Gastrocnemius medialis (tissue), 4 donors: ENCODE measurements around the gene C2CD4A. TPM values are rescaled to one million over a fixed set of nuclear protein-coding genes. Genes with fewer than 3 reads are reported as not detected.

Source experiments
- ATAC-seq, 2 donors: fragments of 150-250 bp; one replicate each; pipeline ENCODE4 v1.9.1; 2016
- DNase-seq, 2 donors: peaks; one replicate each; pipeline ENCODE4 v3.0.0-alpha.2; 2019
- H3K27ac ChIP-seq, 4 donors: fragments of 200-600 bp; sonication (generic); 1 replicate in 1 of 4; 2 replicates in 3 of 4; pipeline ENCODE4 v1.5.1; 2016 to 2018; ENCODE audit warnings: mild to moderate bottlenecking in 2 of 4, moderate library complexity in 1 of 4
- H3K27me3 ChIP-seq, 3 donors: fragments of 200-600 bp; sonication (generic) in 2 of 3; 1 replicate in 1 of 3; 2 replicates in 2 of 3; pipeline versions ENCODE4 v1.5.1 to v1.6.0; 2016 to 2019; ENCODE audit warnings: mild to moderate bottlenecking in 1 of 3, moderate library complexity in 1 of 3
- H3K36me3 ChIP-seq, 2 donors: fragments of 200-600 bp; sonication (generic) in 1 of 2; one replicate each; pipeline ENCODE4 v1.5.1; 2017 to 2018
- H3K4me1 ChIP-seq, 2 donors: fragments of 200-600 bp; sonication (generic) in 1 of 2; one replicate each; pipeline ENCODE4 v1.5.1; 2016 to 2017; ENCODE audit warnings: mild to moderate bottlenecking in 2 of 2
- H3K4me3 ChIP-seq, 4 donors: fragments of 200-600 bp; sonication (generic) in 3 of 4; 1 replicate in 1 of 4; 2 replicates in 3 of 4; pipeline ENCODE4 v1.5.1; 2016 to 2019; ENCODE audit warnings: mild to moderate bottlenecking in 2 of 4
- H3K9me3 ChIP-seq, 3 donors: fragments of 200-600 bp; sonication (generic) in 2 of 3; 1 replicate in 1 of 3; 2 replicates in 2 of 3; pipeline ENCODE4 v1.5.1; 2016 to 2019
- POLR2A ChIP-seq, 2 donors: fragments of 450-650 bp; IDR thresholded peaks; one replicate each; pipeline ENCODE4 v1.6.1; 2017; ENCODE audit warnings: antibody characterized with exemption in 2 of 2, mild to moderate bottlenecking in 2 of 2, moderate library complexity in 2 of 2
- in situ Hi-C, 4 donors: fragments of 200-750 bp; cut with MboI; loops; one replicate each; pipeline versions ENCODE4 v1.15.0 to v1.8.0; 2017; ENCODE audit warnings: low sequenced_read_pairs in 4 of 4
- intact Hi-C: fragments of 100-400 bp; cut with DNase I; formaldehyde crosslinking; loops from one replicate; pipeline ENCODE4 v1.15.1; 2023; ENCODE audit warnings: low total_unique reads
- total RNA-seq, 4 donors: library from RNA; depleted of rRNA; stranded (reverse); fragments of >200 nt; gene quantifications; one replicate each; pipeline versions ENCODE4 v1.1.0 to v1.2.3, GENCODE V29; 2016
- TF ChIP-seq, protein P1 (sequence below), 5 experiments: fragments of 450-650 bp in 3 of 5; fragments of 200-600 bp in 2 of 5; sonication (generic) in 2 of 5; IDR thresholded peaks in 4 of 5; conservative IDR thresholded peaks in 1 of 5; 1 replicate in 4 of 5; 2 replicates in 1 of 5; pipeline ENCODE4 v1.5.1; 2016 to 2019; ENCODE audit warnings: antibody characterized with exemption in 5 of 5, mild to moderate bottlenecking in 3 of 5, moderate library complexity in 3 of 5

C2CD4A gene, protein sequence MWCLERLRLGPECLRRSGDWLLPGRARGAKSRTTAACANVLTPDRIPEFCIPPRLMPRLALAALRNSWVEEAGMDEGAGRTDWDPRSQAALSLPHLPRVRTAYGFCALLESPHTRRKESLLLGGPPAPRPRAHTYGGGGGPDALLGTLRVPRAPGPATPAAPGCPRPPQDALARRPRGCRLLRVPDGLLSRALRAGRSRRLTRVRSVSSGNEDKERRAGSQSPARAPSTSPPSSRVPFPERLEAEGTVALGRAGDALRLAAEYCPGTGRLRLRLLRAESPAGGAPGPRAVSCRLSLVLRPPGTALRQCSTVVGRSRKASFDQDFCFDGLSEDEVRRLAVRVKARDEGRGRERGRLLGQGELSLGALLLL
- total RNA-seq, result under 1 TPM in 3 of 4 donors, not detected in 1; 0.23 to 0.66 (median 0.47) TPM

GRCh38 chr15:62066663-62067447 is at the start of gene C2CD4A:
C2CD4A (plus strand) TSS chr15:62066977; CDS start chr15:62067614, 637 bp downstream.
- peak; percentile 30 to 55 for DNase-seq
- Histone ChIP-seq H3K4me3 (peak within 1 kb of the TSS; percentile 50 to 70 (median 62)), H3K27ac (peak within 1 kb of the TSS in 3 of 4 donors; percentile 14 to 32 (median 24)), H3K27me3 (no peaks in the 10 kb centered on the region), H3K4me1 (peaks cover 9 to 12% of the 10 kb centered on the region in 2 donors), H3K36me3 (no peaks in the 10 kb centered on the region), H3K9me3 (no peaks in the 10 kb centered on the region)
- ATAC-seq, result peak; percentile 56 to 73
- peak in 1 of 2 donors; percentile 26 for TF ChIP-seq POLR2A (IDR thresholded peaks at IDR 0.05)
- TF ChIP-seq, protein P1, sequence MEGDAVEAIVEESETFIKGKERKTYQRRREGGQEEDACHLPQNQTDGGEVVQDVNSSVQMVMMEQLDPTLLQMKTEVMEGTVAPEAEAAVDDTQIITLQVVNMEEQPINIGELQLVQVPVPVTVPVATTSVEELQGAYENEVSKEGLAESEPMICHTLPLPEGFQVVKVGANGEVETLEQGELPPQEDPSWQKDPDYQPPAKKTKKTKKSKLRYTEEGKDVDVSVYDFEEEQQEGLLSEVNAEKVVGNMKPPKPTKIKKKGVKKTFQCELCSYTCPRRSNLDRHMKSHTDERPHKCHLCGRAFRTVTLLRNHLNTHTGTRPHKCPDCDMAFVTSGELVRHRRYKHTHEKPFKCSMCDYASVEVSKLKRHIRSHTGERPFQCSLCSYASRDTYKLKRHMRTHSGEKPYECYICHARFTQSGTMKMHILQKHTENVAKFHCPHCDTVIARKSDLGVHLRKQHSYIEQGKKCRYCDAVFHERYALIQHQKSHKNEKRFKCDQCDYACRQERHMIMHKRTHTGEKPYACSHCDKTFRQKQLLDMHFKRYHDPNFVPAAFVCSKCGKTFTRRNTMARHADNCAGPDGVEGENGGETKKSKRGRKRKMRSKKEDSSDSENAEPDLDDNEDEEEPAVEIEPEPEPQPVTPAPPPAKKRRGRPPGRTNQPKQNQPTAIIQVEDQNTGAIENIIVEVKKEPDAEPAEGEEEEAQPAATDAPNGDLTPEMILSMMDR (IDR thresholded peaks at IDR 0.05 in 4 of 5, conservative IDR thresholded peaks at IDR 0.05 in 1 of 5), result peak in 2 of 5 experiments; percentile 33 to 36
- in situ Hi-C loops (loop anchor here in 1 of 4 donors (25.0 kb wide), 1 partner anchor 105 kb away; no protein-coding TSS in a partner anchor), intact Hi-C loops (loop anchor here (5.0 to 10.0 kb wide), 2 partner anchors 48 to 240 kb away; no protein-coding TSS in a partner anchor)

DNA sequence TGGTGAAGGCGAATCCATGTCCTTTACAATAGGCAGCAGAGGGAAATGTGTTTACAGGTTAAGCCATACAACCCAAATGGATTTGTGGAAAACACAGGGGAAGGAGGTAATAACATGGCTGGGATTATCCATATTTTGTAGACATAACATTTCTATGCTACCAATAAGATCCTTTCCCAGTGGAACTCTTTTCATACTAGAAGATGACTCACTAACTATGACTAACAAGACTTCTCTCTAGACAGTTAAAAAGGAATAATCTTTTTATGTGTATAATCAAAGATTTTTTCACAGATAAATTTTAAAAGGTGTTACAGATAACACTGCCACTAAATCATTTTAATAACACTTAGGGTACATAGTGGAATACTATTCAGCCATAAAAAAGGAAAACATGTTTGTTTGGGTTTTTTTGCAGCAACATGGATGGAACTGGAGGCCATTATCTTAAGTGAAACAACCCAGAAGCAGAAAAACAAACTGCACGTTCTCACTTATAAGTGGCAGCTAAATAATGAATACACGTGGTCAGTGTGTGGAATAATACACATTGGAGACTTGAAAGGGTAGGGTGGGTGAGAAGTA is 46.1 kb upstream of the C2CD4A start:
- in situ Hi-C loops (no loop called here), intact Hi-C loops (no loop called here)
- H3K27ac ChIP-seq, result no peak overlapping the region
- H3K27me3 ChIP-seq, result no peaks in the 10 kb centered on the region
- H3K4me3 ChIP-seq, result no peak overlapping the region
- no peak for DNase-seq
- no peak for ATAC-seq
- TF ChIP-seq, protein P1 (IDR thresholded peaks at IDR 0.05 in 4 of 5, conservative IDR thresholded peaks at IDR 0.05 in 1 of 5), result no peak
- no peak for TF ChIP-seq POLR2A (IDR thresholded peaks at IDR 0.05)
- H3K36me3 ChIP-seq, result peaks cover 0 to 34% of the 10 kb centered on the region in 2 donors
- H3K4me1 ChIP-seq, result no peaks in the 10 kb centered on the region
- no peaks in the 10 kb centered on the region for H3K9me3 ChIP-seq

GRCh38 chr15:62021991-62022600 is 44.7 kb upstream of the C2CD4A start:
- H3K27ac ChIP-seq, result no peak overlapping the region
- intact Hi-C loops, result no loop called here
- peaks cover 0 to 5% of the 10 kb centered on the region in 2 donors for H3K4me1 ChIP-seq
- DNase-seq, result no peak
- in situ Hi-C loops, result no loop called here
- no peaks in the 10 kb centered on the region for H3K27me3 ChIP-seq
- peaks cover 0 to 34% of the 10 kb centered on the region in 2 donors for H3K36me3 ChIP-seq
- no peak for ATAC-seq
- H3K4me3 ChIP-seq, result no peak overlapping the region
- no peaks in the 10 kb centered on the region for H3K9me3 ChIP-seq
- TF ChIP-seq, protein P1 (IDR thresholded peaks at IDR 0.05 in 4 of 5, conservative IDR thresholded peaks at IDR 0.05 in 1 of 5), result no peak
- no peak for TF ChIP-seq POLR2A (IDR thresholded peaks at IDR 0.05)

DNA sequence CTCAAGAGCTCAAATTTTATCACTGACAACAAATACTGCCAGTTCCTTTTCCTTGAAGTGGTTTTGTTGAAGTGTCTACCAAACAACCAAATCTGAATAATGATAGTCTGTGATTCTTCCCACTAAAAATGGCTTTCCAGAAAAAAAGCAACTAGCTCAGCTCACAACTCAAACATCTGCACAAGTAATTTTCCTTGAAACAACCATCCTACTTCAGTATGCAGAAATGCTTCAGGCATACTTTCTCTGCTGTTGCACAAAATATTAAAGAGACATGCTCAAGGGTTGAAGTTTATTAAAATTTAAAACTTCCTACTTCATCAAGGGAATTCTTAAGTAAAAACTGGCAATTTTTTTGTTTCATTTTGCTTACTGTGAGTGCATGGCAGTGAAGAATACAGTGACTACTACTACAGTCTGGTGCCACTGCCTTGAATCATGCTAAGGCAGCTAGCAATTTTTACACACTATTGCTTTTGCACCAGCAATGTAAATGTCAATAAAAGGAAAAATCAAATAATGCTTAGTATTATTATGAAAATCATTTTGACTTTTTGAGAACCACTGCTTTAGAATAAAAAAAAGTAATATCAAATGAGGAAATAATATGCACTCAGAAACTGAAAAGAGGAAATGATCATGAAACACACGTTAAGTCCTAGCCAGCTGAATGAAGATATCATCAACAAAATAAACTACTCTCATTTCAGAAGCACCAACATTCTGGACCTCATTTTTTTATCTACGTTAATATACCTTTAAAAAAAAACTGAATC is 40.1 kb upstream of the C2CD4A start:
- H3K36me3 ChIP-seq, result peaks cover 0 to 15% of the 10 kb centered on the region in 2 donors
- intact Hi-C loops (no loop called here), in situ Hi-C loops (no loop called here)
- H3K4me3 ChIP-seq, result no peak overlapping the region
- DNase-seq (no peak), ATAC-seq (no peak)
- H3K27ac ChIP-seq, result no peak overlapping the region
- no peaks in the 10 kb centered on the region for H3K9me3 ChIP-seq
- no peaks in the 10 kb centered on the region for H3K27me3 ChIP-seq
- TF ChIP-seq POLR2A (IDR thresholded peaks at IDR 0.05), result no peak
- TF ChIP-seq, protein P1 (IDR thresholded peaks at IDR 0.05 in 4 of 5, conservative IDR thresholded peaks at IDR 0.05 in 1 of 5), result no peak
- H3K4me1 ChIP-seq, result peaks cover 0 to 13% of the 10 kb centered on the region in 2 donors
